ENCODE data around the gene TRIM13. TPM values are rescaled to one million over a fixed set of nuclear protein-coding genes. Genes with fewer than 3 reads are reported as not detected.
"Not testable (repeated sequence)": the region's sequence is repeated elsewhere in the genome, so short reads cannot be mapped to it uniquely, and the experiment has no call there.

The TRIM13 gene
- total and polyA plus RNA-seq, 2 experiments from 2014 or later = 18.1 to 24.0 TPM

GRCh38 chr13:50053844-50054243 lies 57.0 kb downstream of the TRIM13 start:
- H3K79me2 ChIP-seq = peaks cover 2% of the 10 kb centered on the region
- WGBS (ENCODE audit: low lambda C conversion rate, missing lambda C conversion rate) = 93% methylated on average over 1 of the region's 1 CpG

GRCh38 chr13:50055454-50055853 lies 58.6 kb downstream of the TRIM13 start:
- Histone ChIP-seq H3K4me1 (ENCODE audit: insufficient read depth) (no peaks in the 10 kb centered on the region), H2AFZ (no peak overlapping the region), H3K4me2 (no peak overlapping the region), H3K9me2 (replicated peaks; ENCODE audit: insufficient read depth) (no peaks in the 10 kb centered on the region), H3K79me2 (peaks cover 2% of the 10 kb centered on the region), H4K20me1 (ENCODE audit: insufficient read depth, poor library complexity, severe bottlenecking) (no peaks in the 10 kb centered on the region), H3K9me3 (ENCODE audit: low read depth) (no peaks in the 10 kb centered on the region), H3K27ac (no peak overlapping the region), H3K27me3 (no peaks in the 10 kb centered on the region), H3K36me3 (replicated peaks; ENCODE audit: insufficient read depth, low read depth) (no peaks in the 10 kb centered on the region), H3K4me3 (no peak overlapping the region)
- 76% methylated on average over 1 of the region's 1 CpG for WGBS (ENCODE audit: low lambda C conversion rate, missing lambda C conversion rate)
- no peak for TF ChIP-seq EZH2 (IDR thresholded peaks at IDR 0.05; ENCODE audit: borderline replicate concordance)
- no peak for TF ChIP-seq EZH2phosphoT487 (IDR thresholded peaks at IDR 0.05; ENCODE audit: low read depth, severe bottlenecking, unreplicated experiment)
- TF ChIP-seq CTCF (IDR thresholded peaks at IDR 0.05; ENCODE audit: poor library complexity) = no peak
- no peak for DNase-seq (ENCODE audit: low spot score)

More at GRCh38 chr13:50053844-50054243, 57.0 kb downstream of the TRIM13 start:
- H3K4me2 ChIP-seq = no peak overlapping the region
- no peak overlapping the region for H3K4me3 ChIP-seq
- H4K20me1 ChIP-seq (ENCODE audit: insufficient read depth, poor library complexity, severe bottlenecking) = no peaks in the 10 kb centered on the region
- no peak for DNase-seq (ENCODE audit: low spot score)
- H3K27me3 ChIP-seq = no peaks in the 10 kb centered on the region
- H3K9me3 ChIP-seq (ENCODE audit: low read depth) = no peaks in the 10 kb centered on the region
- TF ChIP-seq CTCF (IDR thresholded peaks at IDR 0.05; ENCODE audit: poor library complexity) (no peak), EZH2phosphoT487 (IDR thresholded peaks at IDR 0.05; ENCODE audit: low read depth, severe bottlenecking, unreplicated experiment) (no peak), EZH2 (IDR thresholded peaks at IDR 0.05; ENCODE audit: borderline replicate concordance) (no peak)
- H3K27ac ChIP-seq = no peak overlapping the region
- no peaks in the 10 kb centered on the region for H3K36me3 ChIP-seq (replicated peaks; ENCODE audit: insufficient read depth, low read depth)
- no peak overlapping the region for H2AFZ ChIP-seq
- no peaks in the 10 kb centered on the region for H3K4me1 ChIP-seq (ENCODE audit: insufficient read depth)
- H3K9me2 ChIP-seq (replicated peaks; ENCODE audit: insufficient read depth) = no peaks in the 10 kb centered on the region

- no peaks in the 10 kb centered on the region for H3K27me3 ChIP-seq
Measured at GRCh38 chr13:50060718-50061117, 63.9 kb downstream of the TRIM13 start.

GRCh38 chr13:50062336-50062735 lies 65.5 kb downstream of the TRIM13 start:
- H3K9me2 ChIP-seq (replicated peaks; ENCODE audit: insufficient read depth); H3K4me2 ChIP-seq; H3K27me3 ChIP-seq; H4K20me1 ChIP-seq (ENCODE audit: insufficient read depth, poor library complexity, severe bottlenecking); H3K36me3 ChIP-seq (replicated peaks; ENCODE audit: insufficient read depth, low read depth); H3K79me2 ChIP-seq; H3K9me3 ChIP-seq (ENCODE audit: low read depth); H3K4me1 ChIP-seq (ENCODE audit: insufficient read depth); H3K27ac ChIP-seq; DNase-seq (ENCODE audit: low spot score); H2AFZ ChIP-seq; H3K4me3 ChIP-seq: not testable (repeated sequence)
- 100% methylated on average over 7 of the region's 7 CpGs for WGBS (ENCODE audit: low lambda C conversion rate, missing lambda C conversion rate)

More at GRCh38 chr13:50060718-50061117, 63.9 kb downstream of the TRIM13 start:
- no peak for DNase-seq (ENCODE audit: low spot score)
- 100% methylated on average over 1 of the region's 1 CpG for WGBS (ENCODE audit: low lambda C conversion rate, missing lambda C conversion rate)
- H3K27ac ChIP-seq = no peak overlapping the region
- H3K79me2 ChIP-seq = no peaks in the 10 kb centered on the region
- no peaks in the 10 kb centered on the region for H3K9me2 ChIP-seq (replicated peaks; ENCODE audit: insufficient read depth)
- H2AFZ ChIP-seq = no peak overlapping the region
- no peak overlapping the region for H3K4me3 ChIP-seq
- no peaks in the 10 kb centered on the region for H3K4me1 ChIP-seq (ENCODE audit: insufficient read depth)
- TF ChIP-seq CTCF (IDR thresholded peaks at IDR 0.05; ENCODE audit: poor library complexity) = no peak
- TF ChIP-seq EZH2phosphoT487 (IDR thresholded peaks at IDR 0.05; ENCODE audit: low read depth, severe bottlenecking, unreplicated experiment) = no peak
- no peak for TF ChIP-seq EZH2 (IDR thresholded peaks at IDR 0.05; ENCODE audit: borderline replicate concordance)
- no peaks in the 10 kb centered on the region for H3K36me3 ChIP-seq (replicated peaks; ENCODE audit: insufficient read depth, low read depth)
- no peaks in the 10 kb centered on the region for H4K20me1 ChIP-seq (ENCODE audit: insufficient read depth, poor library complexity, severe bottlenecking)
- H3K9me3 ChIP-seq (ENCODE audit: low read depth) = no peaks in the 10 kb centered on the region
- H3K4me2 ChIP-seq = no peak overlapping the region
